ENCODE measurements around the gene HPSE2.
A peak's percentile ranks its signal among the peaks of the same experiment; 100 is the strongest.

DNA sequence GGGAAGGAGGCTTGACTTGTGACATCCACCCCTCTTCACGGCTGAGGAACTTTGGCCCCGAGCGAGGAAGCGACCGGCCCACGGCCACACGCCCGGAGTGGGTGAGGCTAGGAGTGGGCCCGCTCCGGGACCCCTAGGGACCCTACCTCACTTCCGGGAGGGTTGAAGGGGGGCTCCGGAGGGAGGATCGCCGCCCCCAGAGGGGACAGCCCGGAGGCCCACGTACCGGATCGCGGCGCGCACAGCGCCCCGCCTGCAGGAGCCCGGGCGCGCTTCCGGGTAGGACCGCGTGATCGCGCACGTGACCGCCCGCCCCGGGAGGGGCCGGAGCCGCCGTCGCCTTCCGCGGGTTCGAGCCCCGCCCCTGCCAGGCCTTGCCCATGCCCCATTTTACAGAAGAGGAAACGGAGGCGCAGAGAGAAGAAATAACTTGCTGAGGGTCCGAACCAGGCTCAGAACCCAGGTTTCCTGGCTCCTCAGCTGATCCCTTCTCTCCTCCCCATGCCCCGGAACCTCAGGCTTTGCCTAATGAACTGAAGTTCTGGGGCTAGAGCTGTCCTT is 788.9 kb downstream of the HPSE2 start, which contains the start of gene HPS1:
- TF ChIP-seq, protein P1, sequence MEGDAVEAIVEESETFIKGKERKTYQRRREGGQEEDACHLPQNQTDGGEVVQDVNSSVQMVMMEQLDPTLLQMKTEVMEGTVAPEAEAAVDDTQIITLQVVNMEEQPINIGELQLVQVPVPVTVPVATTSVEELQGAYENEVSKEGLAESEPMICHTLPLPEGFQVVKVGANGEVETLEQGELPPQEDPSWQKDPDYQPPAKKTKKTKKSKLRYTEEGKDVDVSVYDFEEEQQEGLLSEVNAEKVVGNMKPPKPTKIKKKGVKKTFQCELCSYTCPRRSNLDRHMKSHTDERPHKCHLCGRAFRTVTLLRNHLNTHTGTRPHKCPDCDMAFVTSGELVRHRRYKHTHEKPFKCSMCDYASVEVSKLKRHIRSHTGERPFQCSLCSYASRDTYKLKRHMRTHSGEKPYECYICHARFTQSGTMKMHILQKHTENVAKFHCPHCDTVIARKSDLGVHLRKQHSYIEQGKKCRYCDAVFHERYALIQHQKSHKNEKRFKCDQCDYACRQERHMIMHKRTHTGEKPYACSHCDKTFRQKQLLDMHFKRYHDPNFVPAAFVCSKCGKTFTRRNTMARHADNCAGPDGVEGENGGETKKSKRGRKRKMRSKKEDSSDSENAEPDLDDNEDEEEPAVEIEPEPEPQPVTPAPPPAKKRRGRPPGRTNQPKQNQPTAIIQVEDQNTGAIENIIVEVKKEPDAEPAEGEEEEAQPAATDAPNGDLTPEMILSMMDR (IDR thresholded peaks at IDR 0.05 in 2 of 3, conservative IDR thresholded peaks at IDR 0.05 in 1 of 3; ENCODE audit: borderline replicate concordance in 1 of 3, insufficient read depth in 1 of 3, low read depth in 2 of 3, low read length in 2 of 3) = no peak
- TF ChIP-seq ELF1 (IDR thresholded peaks at IDR 0.05; ENCODE audit: borderline replicate concordance, low read depth) (peak; percentile 94), TCF7L2 (IDR thresholded peaks at IDR 0.05; ENCODE audit: borderline replicate concordance, extremely low read depth, insufficient read depth, insufficient read length) (no peak), RAD21 (IDR thresholded peaks at IDR 0.05; ENCODE audit: low read depth) (no peak), POLR2A (IDR thresholded peaks at IDR 0.05; ENCODE audit: borderline replicate concordance, extremely low read depth, insufficient read depth, insufficient read length) (peak; percentile 80), EZH2phosphoT487 (IDR thresholded peaks at IDR 0.05; ENCODE audit: borderline replicate concordance) (no peak), SIN3A (IDR thresholded peaks at IDR 0.05; ENCODE audit: low read depth) (peak; percentile 85), EZH2 (IDR thresholded peaks at IDR 0.05) (no peak)
- TF ChIP-seq, protein P2, sequence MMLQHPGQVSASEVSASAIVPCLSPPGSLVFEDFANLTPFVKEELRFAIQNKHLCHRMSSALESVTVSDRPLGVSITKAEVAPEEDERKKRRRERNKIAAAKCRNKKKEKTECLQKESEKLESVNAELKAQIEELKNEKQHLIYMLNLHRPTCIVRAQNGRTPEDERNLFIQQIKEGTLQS (IDR thresholded peaks at IDR 0.05) = no peak
- TF ChIP-seq, protein P3, sequence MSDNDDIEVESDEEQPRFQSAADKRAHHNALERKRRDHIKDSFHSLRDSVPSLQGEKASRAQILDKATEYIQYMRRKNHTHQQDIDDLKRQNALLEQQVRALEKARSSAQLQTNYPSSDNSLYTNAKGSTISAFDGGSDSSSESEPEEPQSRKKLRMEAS (IDR thresholded peaks at IDR 0.05) = peak; percentile 91
- TF ChIP-seq, protein P4, sequence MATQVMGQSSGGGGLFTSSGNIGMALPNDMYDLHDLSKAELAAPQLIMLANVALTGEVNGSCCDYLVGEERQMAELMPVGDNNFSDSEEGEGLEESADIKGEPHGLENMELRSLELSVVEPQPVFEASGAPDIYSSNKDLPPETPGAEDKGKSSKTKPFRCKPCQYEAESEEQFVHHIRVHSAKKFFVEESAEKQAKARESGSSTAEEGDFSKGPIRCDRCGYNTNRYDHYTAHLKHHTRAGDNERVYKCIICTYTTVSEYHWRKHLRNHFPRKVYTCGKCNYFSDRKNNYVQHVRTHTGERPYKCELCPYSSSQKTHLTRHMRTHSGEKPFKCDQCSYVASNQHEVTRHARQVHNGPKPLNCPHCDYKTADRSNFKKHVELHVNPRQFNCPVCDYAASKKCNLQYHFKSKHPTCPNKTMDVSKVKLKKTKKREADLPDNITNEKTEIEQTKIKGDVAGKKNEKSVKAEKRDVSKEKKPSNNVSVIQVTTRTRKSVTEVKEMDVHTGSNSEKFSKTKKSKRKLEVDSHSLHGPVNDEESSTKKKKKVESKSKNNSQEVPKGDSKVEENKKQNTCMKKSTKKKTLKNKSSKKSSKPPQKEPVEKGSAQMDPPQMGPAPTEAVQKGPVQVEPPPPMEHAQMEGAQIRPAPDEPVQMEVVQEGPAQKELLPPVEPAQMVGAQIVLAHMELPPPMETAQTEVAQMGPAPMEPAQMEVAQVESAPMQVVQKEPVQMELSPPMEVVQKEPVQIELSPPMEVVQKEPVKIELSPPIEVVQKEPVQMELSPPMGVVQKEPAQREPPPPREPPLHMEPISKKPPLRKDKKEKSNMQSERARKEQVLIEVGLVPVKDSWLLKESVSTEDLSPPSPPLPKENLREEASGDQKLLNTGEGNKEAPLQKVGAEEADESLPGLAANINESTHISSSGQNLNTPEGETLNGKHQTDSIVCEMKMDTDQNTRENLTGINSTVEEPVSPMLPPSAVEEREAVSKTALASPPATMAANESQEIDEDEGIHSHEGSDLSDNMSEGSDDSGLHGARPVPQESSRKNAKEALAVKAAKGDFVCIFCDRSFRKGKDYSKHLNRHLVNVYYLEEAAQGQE (IDR thresholded peaks at IDR 0.05; ENCODE audit: low read depth) = no peak

Data from HCT116 (cell line).